DOHH2 (cell line): Measurements from ENCODE around the gene PDE2A.
"Not testable (repeated sequence)": the region's sequence is repeated elsewhere in the genome, so short reads cannot be mapped to it uniquely, and the experiment has no call there.

Source experiments
- H3F3A ChIP-seq: fragments of 200-600 bp; sonication (generic), shearing (Covaris generic); 2 replicates; pipeline ENCODE4 v1.6.0; 2016; ENCODE audit warnings: antibody characterized with exemption, mild to moderate bottlenecking; ENCODE audit not compliant: control insufficient read depth, insufficient read depth
- H3K27ac ChIP-seq: fragments of 200-600 bp; sonication (generic); 2 replicates; pipeline ENCODE4 v1.5.1; 2014; ENCODE audit warnings: low read depth, mild to moderate bottlenecking, low read length, moderate library complexity
- H3K27me3 ChIP-seq: fragments of 200-600 bp; sonication (generic); 2 replicates; pipeline ENCODE4 v1.6.1; 2014; ENCODE audit warnings: mild to moderate bottlenecking, low read length, mixed read lengths; ENCODE audit not compliant: control insufficient read depth
- H3K36me3 ChIP-seq: fragments of 200-600 bp; sonication (generic); 2 replicates; pipeline ENCODE4 v1.6.1; 2014; ENCODE audit warnings: mild to moderate bottlenecking, low read length, moderate library complexity, mixed read lengths; ENCODE audit not compliant: control insufficient read depth
- H3K4me1 ChIP-seq: fragments of 200-600 bp; sonication (generic); 2 replicates; pipeline ENCODE4 v1.6.1; 2014; ENCODE audit warnings: mild to moderate bottlenecking, low read length, mixed read lengths; ENCODE audit not compliant: control insufficient read depth
- H3K4me2 ChIP-seq: fragments of 200-600 bp; sonication (generic); 2 replicates; pipeline ENCODE4 v1.6.0; 2014; ENCODE audit warnings: mild to moderate bottlenecking, low read length, moderate library complexity
- H3K4me3 ChIP-seq: fragments of 200-600 bp; sonication (generic); 2 replicates; pipeline ENCODE4 v1.5.1; 2014; ENCODE audit warnings: mild to moderate bottlenecking, low read length, mixed read lengths
- H3K79me2 ChIP-seq: fragments of 200-600 bp; sonication (generic); 2 replicates; pipeline ENCODE4 v1.6.1; 2014; ENCODE audit warnings: mild to moderate bottlenecking, low read length, mixed read lengths; ENCODE audit not compliant: control insufficient read depth
- H3K9me2 ChIP-seq: fragments of 200-600 bp; sonication (generic); replicated peaks from 2 replicates; pipeline ENCODE4 v1.6.1; 2014; ENCODE audit warnings: mild to moderate bottlenecking, low read length, mixed read lengths; ENCODE audit not compliant: control insufficient read depth
- H3K9me3 ChIP-seq: fragments of 200-600 bp; sonication (generic); 2 replicates; pipeline ENCODE4 v1.6.1; 2014; ENCODE audit warnings: antibody characterized with exemption, low read length, mixed read lengths; ENCODE audit not compliant: control insufficient read depth, insufficient read depth
- H4K20me1 ChIP-seq: fragments of 200-600 bp; sonication (generic); 2 replicates; pipeline ENCODE4 v1.6.0; 2014; ENCODE audit warnings: low read depth, mild to moderate bottlenecking, antibody characterized with exemption, low read length, moderate library complexity; ENCODE audit not compliant: control insufficient read depth, insufficient read depth
- CTCF ChIP-seq: fragments of 200-600 bp; sonication (generic); IDR thresholded peaks from one replicate; pipeline ENCODE4 v1.5.1; 2014; ENCODE audit warnings: antibody characterized with exemption, mild to moderate bottlenecking, low read depth, low read length; ENCODE audit not compliant: poor library complexity, severe bottlenecking
- EZH2phosphoT487 ChIP-seq: fragments of 200-600 bp; sonication (generic); IDR thresholded peaks from 2 replicates; pipeline ENCODE4 v1.6.1; 2017; ENCODE audit warnings: borderline replicate concordance, mild to moderate bottlenecking, antibody characterized with exemption, low read length, moderate library complexity, mixed read lengths

PDE2A gene

GRCh38 chr11:72562431-72562830 is 111.8 kb downstream of the PDE2A start:
- H3K27me3 ChIP-seq = peaks cover 10% of the 10 kb centered on the region
- TF ChIP-seq CTCF (no peak), EZH2phosphoT487 (no peak)
- no peaks in the 10 kb centered on the region for H3K36me3 ChIP-seq
- H3K4me1 ChIP-seq = no peaks in the 10 kb centered on the region
- H3K4me3 ChIP-seq = no peak overlapping the region
- no peaks in the 10 kb centered on the region for H3K9me3 ChIP-seq
- no peaks in the 10 kb centered on the region for H4K20me1 ChIP-seq
- H3K27ac ChIP-seq = no peak overlapping the region
- no peaks in the 10 kb centered on the region for H3F3A ChIP-seq
- H3K9me2 ChIP-seq = no peaks in the 10 kb centered on the region
- H3K79me2 ChIP-seq = no peaks in the 10 kb centered on the region
- H3K4me2 ChIP-seq = no peak overlapping the region

GRCh38 chr11:72561856-72562255 is 112.4 kb downstream of the PDE2A start:
- Histone ChIP-seq H3K27ac (no peak overlapping the region), H3F3A (no peaks in the 10 kb centered on the region), H3K4me2 (no peak overlapping the region), H3K79me2 (no peaks in the 10 kb centered on the region), H3K9me2 (no peaks in the 10 kb centered on the region), H3K4me3 (no peak overlapping the region), H3K27me3 (peaks cover 10% of the 10 kb centered on the region), H3K36me3 (no peaks in the 10 kb centered on the region), H3K4me1 (no peaks in the 10 kb centered on the region), H3K9me3 (no peaks in the 10 kb centered on the region), H4K20me1 (no peaks in the 10 kb centered on the region)
- TF ChIP-seq CTCF (no peak), EZH2phosphoT487 (no peak)

GRCh38 chr11:72560864-72561263 is 113.4 kb downstream of the PDE2A start:
- H3K9me2 ChIP-seq, H3K4me3 ChIP-seq, H3K4me1 ChIP-seq, H3K4me2 ChIP-seq, H3K27ac ChIP-seq, H4K20me1 ChIP-seq, H3K36me3 ChIP-seq, H3F3A ChIP-seq, H3K9me3 ChIP-seq, H3K79me2 ChIP-seq: not testable (repeated sequence)
- peaks cover 10% of the 10 kb centered on the region for H3K27me3 ChIP-seq

GRCh38 chr11:72556433-72556832 is 117.8 kb downstream of the PDE2A start:
- Histone ChIP-seq H3K9me3 (no peaks in the 10 kb centered on the region), H3K27me3 (no peaks in the 10 kb centered on the region), H3K27ac (no peak overlapping the region), H3K4me3 (no peak overlapping the region), H3K4me1 (no peaks in the 10 kb centered on the region), H3K79me2 (no peaks in the 10 kb centered on the region), H3F3A (no peaks in the 10 kb centered on the region), H4K20me1 (no peaks in the 10 kb centered on the region), H3K36me3 (no peaks in the 10 kb centered on the region), H3K4me2 (no peak overlapping the region), H3K9me2 (no peaks in the 10 kb centered on the region)
- no peak for TF ChIP-seq CTCF
- no peak for TF ChIP-seq EZH2phosphoT487

- not testable (repeated sequence) for H3K4me3 ChIP-seq, H3K27ac ChIP-seq, H3F3A ChIP-seq, H3K79me2 ChIP-seq, H3K36me3 ChIP-seq, H3K4me2 ChIP-seq, H3K9me3 ChIP-seq, H3K9me2 ChIP-seq, H3K27me3 ChIP-seq, H4K20me1 ChIP-seq, H3K4me1 ChIP-seq
These were observed 119.2 kb downstream of the PDE2A start for GRCh38 chr11:72555014-72555522.
